ENCODE measurements around the gene ADAMTS4.
A peak's percentile ranks its signal among the peaks of the same experiment; 100 is the strongest.

Gene ADAMTS4

GRCh38 chr1:161222175-161223019 lies 23.5 kb upstream of the ADAMTS4 start:
- H3K27ac ChIP-seq = no peak overlapping the region
- no peak for DNase-seq (ENCODE audit: low read depth, low spot score)

- H3K27ac ChIP-seq = no peak overlapping the region
- DNase-seq (ENCODE audit: low read depth, low spot score) = no peak
These were observed 21.1 kb upstream of the ADAMTS4 start for GRCh38 chr1:161220002-161220401.

GRCh38 chr1:161219078-161219892 lies 20.4 kb upstream of the ADAMTS4 start:
- no peak overlapping the region for H3K27ac ChIP-seq
- DNase-seq (ENCODE audit: low read depth, low spot score) = no peak

GRCh38 chr1:161218301-161219077 lies 19.6 kb upstream of the ADAMTS4 start:
- DNase-seq (ENCODE audit: low read depth, low spot score) = no peak
- no peak overlapping the region for H3K27ac ChIP-seq

- no peak for DNase-seq (ENCODE audit: low read depth, low spot score)
- no peak overlapping the region for H3K27ac ChIP-seq
These were observed 19.0 kb upstream of the ADAMTS4 start for GRCh38 chr1:161217831-161218230.

GRCh38 chr1:161216945-161217712 lies 18.3 kb upstream of the ADAMTS4 start:
- no peak for DNase-seq (ENCODE audit: low read depth, low spot score)
- H3K27ac ChIP-seq = no peak overlapping the region

GRCh38 chr1:161215076-161215475 lies 16.2 kb upstream of the ADAMTS4 start, which contains the start of gene FCER1G:
TSS of gene FCER1G (plus strand) at chr1:161215295. CDS start at chr1:161215322, 27 bp downstream.
- no peak within 1 kb of the TSS for H3K27ac ChIP-seq
- no peak for DNase-seq (ENCODE audit: low read depth, low spot score)

GRCh38 chr1:161214369-161214768 lies 15.5 kb upstream of the ADAMTS4 start:
- no peak overlapping the region for H3K27ac ChIP-seq
- DNase-seq (ENCODE audit: low read depth, low spot score) = no peak

GRCh38 chr1:161209790-161210409 lies 11.0 kb upstream of the ADAMTS4 start:
- no peak overlapping the region for H3K27ac ChIP-seq

GRCh38 chr1:161207173-161207572 lies 8.3 kb upstream of the ADAMTS4 start:
- no peak overlapping the region for H3K27ac ChIP-seq
- DNase-seq (ENCODE audit: low read depth, low spot score) = no peak

More at GRCh38 chr1:161209790-161210409, 11.0 kb upstream of the ADAMTS4 start:
- DNase-seq (ENCODE audit: low read depth, low spot score) = no peak

GRCh38 chr1:161206411-161207140 lies 7.7 kb upstream of the ADAMTS4 start:
- DNase-seq (ENCODE audit: low read depth, low spot score) = no peak

GRCh38 chr1:161201836-161202712 lies 3.2 kb upstream of the ADAMTS4 start, which contains the start of gene NDUFS2:
TSS of gene NDUFS2 (plus strand) at chr1:161202367. CDS start at chr1:161202386, 19 bp downstream.
- peak within 1 kb of the TSS; percentile 91 for H3K27ac ChIP-seq
- peak; percentile 94 for DNase-seq (ENCODE audit: low read depth, low spot score)

More at GRCh38 chr1:161206411-161207140, 7.7 kb upstream of the ADAMTS4 start:
- no peak overlapping the region for H3K27ac ChIP-seq

- DNase-seq (ENCODE audit: low read depth, low spot score) = no peak
- H3K27ac ChIP-seq = peak overlapping the region; percentile 91
These were observed 2.4 kb upstream of the ADAMTS4 start for GRCh38 chr1:161200992-161201835.

- DNase-seq (ENCODE audit: low read depth, low spot score) = no peak
- H3K27ac ChIP-seq = peak overlapping the region; percentile 91
These were observed 1.7 kb upstream of the ADAMTS4 start for GRCh38 chr1:161200421-161200991.

- no peak for DNase-seq (ENCODE audit: low read depth, low spot score)
- no peak overlapping the region for H3K27ac ChIP-seq
These were observed 769 bp upstream of the ADAMTS4 start for GRCh38 chr1:161199506-161200139.

Data from epithelial cell of prostate (primary cell).